SK-N-MC (cell line): ENCODE results near the gene C1QL2.

Experiments
- DNase-seq: peaks from one replicate; pipeline ENCODE4 v3.0.0-alpha.2; 2011; ENCODE audit warnings: low read depth, low spot score
- H3K27ac ChIP-seq: fragments of 200-600 bp; sonication (generic); 2 replicates; pipeline ENCODE4 v1.5.1; 2016; ENCODE audit warnings: mixed run types
- H3K36me3 ChIP-seq: fragments of 200-600 bp; sonication (generic); 2 replicates; pipeline ENCODE4 v1.6.1; 2017; ENCODE audit warnings: antibody characterized with exemption, low read length, mixed read lengths; ENCODE audit not compliant: insufficient read depth
- H3K4me3 ChIP-seq: fragments of 200-600 bp; sonication (generic); 2 replicates; pipeline ENCODE4 v1.5.1; 2016
- H3K9ac ChIP-seq: fragments of 200-600 bp; sonication (generic); 2 replicates; pipeline ENCODE4 v1.8.0; 2017; ENCODE audit warnings: mixed run types, mixed read lengths; ENCODE audit not compliant: insufficient read length
- H3K9me3 ChIP-seq: fragments of 200-600 bp; sonication (generic); 2 replicates; pipeline ENCODE4 v1.6.1; 2017; ENCODE audit warnings: low read depth, mild to moderate bottlenecking, antibody characterized with exemption, low read length, moderate library complexity, mixed read lengths
- EZH2 ChIP-seq: fragments of 200-600 bp; sonication (generic); IDR thresholded peaks from one replicate; pipeline ENCODE4 v1.6.1; 2017; ENCODE audit warnings: antibody characterized with exemption
- FOXP2 ChIP-seq: optimal IDR thresholded peaks from 2 replicates; pipeline ENCODE3; 2011; ENCODE audit warnings: mild to moderate bottlenecking, moderate library complexity; ENCODE audit not compliant: insufficient read depth; ENCODE audit errors: extremely low read length, control extremely low read depth
- POLR2AphosphoS5 ChIP-seq: IDR thresholded peaks from 2 replicates; pipeline ENCODE4 v1.6.1; 2012; ENCODE audit warnings: mild to moderate bottlenecking, low read depth, low read length, borderline replicate concordance

Gene C1QL2

GRCh38 chr2:119108186-119108585 is 50.4 kb downstream of the C1QL2 start:
- Histone ChIP-seq H3K36me3 (no peaks in the 10 kb centered on the region), H3K4me3 (no peak overlapping the region), H3K9ac (no peak overlapping the region), H3K27ac (no peak overlapping the region), H3K9me3 (no peaks in the 10 kb centered on the region)
- TF ChIP-seq FOXP2 (no peak), POLR2AphosphoS5 (no peak), EZH2 (no peak)
- no peak for DNase-seq

- Histone ChIP-seq H3K9me3 (no peaks in the 10 kb centered on the region), H3K4me3 (no peak overlapping the region), H3K9ac (no peak overlapping the region), H3K27ac (no peak overlapping the region), H3K36me3 (no peaks in the 10 kb centered on the region)
- DNase-seq: peak; percentile 14
- TF ChIP-seq FOXP2 (no peak), EZH2 (no peak), POLR2AphosphoS5 (no peak)
Measured at GRCh38 chr2:119106301-119106897, 52.2 kb downstream of the C1QL2 start.
